A549 (cell line): ENCODE measurements around the gene CECR2. TPM values are rescaled to one million over a fixed set of nuclear protein-coding genes. Genes with fewer than 3 reads are reported as not detected.

Source experiments
- ATAC-seq, 2 experiments: fragments of 200-7000 bp in 1 of 2; fragments of >200 bp in 1 of 2; cut with Nextera tagmentation in 1 of 2; cut with Tn5 transposase in 1 of 2; 3 replicates each; pipeline versions ENCODE4 v1.8.0 to v1.9.1; 2018 to 2020; ENCODE audit warnings: mild to moderate bottlenecking in 1 of 2, moderate library complexity in 1 of 2
- CTCF ChIA-PET: fragments of 300-600 bp; sonication (Branson Sonifier 250); formaldehyde crosslinking; extraction: SDS; loops from one replicate; lab custom pipeline; 2021; ENCODE audit warnings: antibody characterized with exemption, inconsistent platforms; lab: Yijun Ruan, JAX
- POLR2A ChIA-PET: fragments of 350-600 bp; formaldehyde crosslinking; extraction: SDS; loops from one replicate; lab custom pipeline; 2021; ENCODE audit warnings: antibody characterized with exemption, inconsistent platforms; lab: Yijun Ruan, JAX
- DNase-seq, 2 experiments: peaks; one replicate each; pipeline versions ENCODE4 v3.0.0 to v3.0.0-alpha.2; 2011 to 2016; ENCODE audit warnings: low read depth in 1 of 2, low spot score in 1 of 2
- FAIRE-seq: peaks from 2 replicates; lab custom pipeline; 2011; peaks lifted over from hg19 to GRCh38; lab: Jason Lieb, UNC
- H3K27ac ChIP-seq, 2 experiments: fragments of >200 bp; sonication (Bioruptor Twin); formaldehyde crosslinking; 3 replicates each; pipeline ENCODE4 v1.5.1; 2016 to 2017
- H3K4me1 ChIP-seq: fragments of >200 bp; sonication (Bioruptor Twin); formaldehyde crosslinking; 3 replicates; pipeline ENCODE4 v1.6.1; 2016
- H3K4me2 ChIP-seq: fragments of >200 bp; sonication (Bioruptor Twin); formaldehyde crosslinking; 3 replicates; pipeline ENCODE4 v1.6.1; 2016
- H3K4me3 ChIP-seq: fragments of >200 bp; sonication (Bioruptor Twin); formaldehyde crosslinking; 3 replicates; pipeline ENCODE4 v1.5.1; 2016
- H3K9me3 ChIP-seq: fragments of >200 bp; sonication (Bioruptor Twin); formaldehyde crosslinking; 3 replicates; pipeline ENCODE4 v1.6.1; 2016
- BHLHE40 ChIP-seq: IDR thresholded peaks from 2 replicates; pipeline ENCODE4 v1.6.1; 2012; ENCODE audit warnings: low read depth, low read length, inconsistent platforms
- CBX8 ChIP-seq: fragments of 200-600 bp; sonication (generic); IDR thresholded peaks from 2 replicates; pipeline ENCODE4 v1.6.1; 2016
- CEBPB ChIP-seq, 2 experiments: fragments of >200 bp in 1 of 2; sonication (Bioruptor Twin) in 1 of 2; formaldehyde crosslinking in 1 of 2; IDR thresholded peaks; 2 replicates each; pipeline ENCODE4 v1.6.1; 2012 to 2016
- ESRRA ChIP-seq: fragments of 150-350 bp; IDR thresholded peaks from 2 replicates; pipeline ENCODE4 v1.6.1; 2014; ENCODE audit warnings: mild to moderate bottlenecking, low read length, borderline replicate concordance
- FOXS1 ChIP-seq: fragments of 250-450 bp; sonication (Bioruptor Pico); IDR thresholded peaks from 2 replicates; pipeline ENCODE4 v1.5.0; 2020; ENCODE audit warnings: mild to moderate bottlenecking, moderate library complexity
- JUN ChIP-seq, 2 experiments: fragments of >200 bp; sonication (Bioruptor Twin); formaldehyde crosslinking; IDR thresholded peaks; 2 replicates in 1 of 2; 3 replicates in 1 of 2; pipeline ENCODE4 v1.6.1; 2016 to 2017
- KDM1A ChIP-seq: fragments of 200-600 bp; sonication (generic); IDR thresholded peaks from 2 replicates; pipeline ENCODE4 v1.6.1; 2016; ENCODE audit warnings: low read depth, mild to moderate bottlenecking
- KDM5A ChIP-seq: fragments of 200-600 bp; sonication (generic); IDR thresholded peaks from 2 replicates; pipeline ENCODE4 v1.6.1; 2016; ENCODE audit warnings: antibody characterized with exemption, mild to moderate bottlenecking
- MAFK ChIP-seq: fragments of 450-650 bp; IDR thresholded peaks from 2 replicates; pipeline ENCODE4 v1.6.1; 2014; ENCODE audit not compliant: partially characterized antibody
- MYC ChIP-seq: IDR thresholded peaks from 2 replicates; pipeline ENCODE4 v1.6.1; 2012; ENCODE audit warnings: mild to moderate bottlenecking, inconsistent platforms, low read length, improper control_type of control experiment, borderline replicate concordance
- POLR2AphosphoS2 ChIP-seq: conservative IDR thresholded peaks from 2 replicates; pipeline ENCODE4 v1.6.1; 2012; ENCODE audit warnings: low read length, improper control_type of control experiment, inconsistent platforms
- RAD21 ChIP-seq, 2 experiments: fragments of >200 bp in 1 of 2; sonication (Bioruptor Twin) in 1 of 2; formaldehyde crosslinking in 1 of 2; IDR thresholded peaks in 1 of 2; conservative IDR thresholded peaks in 1 of 2; 2 replicates in 1 of 2; 3 replicates in 1 of 2; pipeline ENCODE4 v1.6.1; 2012 to 2018; ENCODE audit warnings: inconsistent platforms in 1 of 2
- RARB ChIP-seq: fragments of 250-450 bp; sonication (Bioruptor Pico); IDR thresholded peaks from 2 replicates; pipeline ENCODE4 v1.8.0; 2021; ENCODE audit warnings: mild to moderate bottlenecking, moderate library complexity
- TP53 ChIP-seq: fragments of 250-450 bp; sonication (Bioruptor Pico); IDR thresholded peaks from 2 replicates; pipeline ENCODE4 v1.5.0; 2021; ENCODE audit warnings: mild to moderate bottlenecking, moderate library complexity
- ZFP36 ChIP-seq: fragments of 450-650 bp; IDR thresholded peaks from 2 replicates; pipeline ENCODE4 v1.6.1; 2014; ENCODE audit warnings: borderline replicate concordance; ENCODE audit not compliant: partially characterized antibody
- ZNF302 ChIP-seq: fragments of 250-450 bp; sonication (Bioruptor Pico); IDR thresholded peaks from 2 replicates; pipeline ENCODE4 v1.9.0; 2021; ENCODE audit warnings: inconsistent platforms, mild to moderate bottlenecking, moderate library complexity
- WGBS: methylation state at CpG from one replicate; pipeline ENCODE4 v1.1.6; 2017; ENCODE audit errors: missing lambda C conversion rate; 5-methylcytosine and 5-hydroxymethylcytosine counted together
- polyA plus RNA-seq, 4 experiments: library from polyadenylated mRNA; depleted of rRNA in 3 of 4; stranded (reverse); fragments of >200 nt; fragmentation: RNase III in 1 of 4; extraction: RNeasy Plus Mini Kit Qiagen cat#74134 plus additional on column Dnase treatment in 1 of 4; gene quantifications; 2 replicates in 3 of 4; 3 replicates in 1 of 4; pipeline ENCODE4 v1.2.3, GENCODE V29; 2011 to 2017
- TF ChIP-seq, protein P1 (sequence below): IDR thresholded peaks from 2 replicates; pipeline ENCODE4 v1.6.1; 2012
- TF ChIP-seq, protein P2 (sequence below): IDR thresholded peaks from 2 replicates; pipeline ENCODE4 v1.6.1; 2012; ENCODE audit warnings: low read depth, borderline replicate concordance
- TF ChIP-seq, protein P3 (sequence below): fragments of 250-450 bp; sonication (Bioruptor Pico); IDR thresholded peaks from 2 replicates; pipeline ENCODE4 v1.5.0; 2020; ENCODE audit warnings: low read depth, mild to moderate bottlenecking, moderate library complexity
- TF ChIP-seq, protein P4 (sequence below): fragments of >200 bp; sonication (Bioruptor Twin); formaldehyde crosslinking; IDR thresholded peaks from 2 replicates; pipeline ENCODE4 v1.6.1; 2016

The CECR2 gene
- polyA plus RNA-seq, 2 of the 4 experiments (the other 2 are of a cell fraction): 0.01 to 0.06 TPM

DNA sequence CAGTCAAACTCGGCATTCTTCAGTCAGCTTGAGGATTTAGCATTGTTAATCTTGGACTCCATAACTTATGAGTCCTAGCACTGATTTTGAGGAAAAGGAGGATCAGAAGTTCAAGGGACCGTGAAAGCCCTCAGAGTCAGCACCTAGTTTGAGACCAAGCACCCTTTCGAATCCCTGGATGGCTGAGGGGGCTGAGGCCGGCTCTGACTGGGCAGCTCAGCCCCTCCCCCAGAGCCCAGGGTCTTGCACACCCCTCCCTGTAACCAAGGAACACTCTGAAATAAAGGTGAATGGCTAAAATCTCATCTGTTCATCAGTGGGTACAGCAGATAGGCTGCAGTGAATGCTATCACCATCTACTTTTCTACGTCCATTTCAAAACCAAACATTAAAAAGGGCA is 221.3 kb downstream of the CECR2 start:
- H3K4me2 ChIP-seq: no peak overlapping the region
- ATAC-seq (no peak), FAIRE-seq (no peak)
- no peaks in the 10 kb centered on the region for H3K9me3 ChIP-seq
- no peaks in the 10 kb centered on the region for H3K4me1 ChIP-seq
- CTCF ChIA-PET: interaction anchor here (1.2 to 3.5 kb wide), 2 partner anchors 32 to 198 kb away, joined by 3 to 14 read pairs; no protein-coding TSS in a partner anchor
- no peak overlapping the region for H3K27ac ChIP-seq
- TF ChIP-seq, protein P1, sequence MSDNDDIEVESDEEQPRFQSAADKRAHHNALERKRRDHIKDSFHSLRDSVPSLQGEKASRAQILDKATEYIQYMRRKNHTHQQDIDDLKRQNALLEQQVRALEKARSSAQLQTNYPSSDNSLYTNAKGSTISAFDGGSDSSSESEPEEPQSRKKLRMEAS: no peak
- TF ChIP-seq KDM5A: no peak
- TF ChIP-seq CBX8: no peak
- TF ChIP-seq ESRRA: no peak
- TF ChIP-seq, all 56 proteins: peak for 0
- DNase-seq: no peak
- 87% methylated on average over 5 of the region's 5 CpGs for WGBS
- no peak overlapping the region for H3K4me3 ChIP-seq
- POLR2A ChIA-PET: no interaction called here

DNA sequence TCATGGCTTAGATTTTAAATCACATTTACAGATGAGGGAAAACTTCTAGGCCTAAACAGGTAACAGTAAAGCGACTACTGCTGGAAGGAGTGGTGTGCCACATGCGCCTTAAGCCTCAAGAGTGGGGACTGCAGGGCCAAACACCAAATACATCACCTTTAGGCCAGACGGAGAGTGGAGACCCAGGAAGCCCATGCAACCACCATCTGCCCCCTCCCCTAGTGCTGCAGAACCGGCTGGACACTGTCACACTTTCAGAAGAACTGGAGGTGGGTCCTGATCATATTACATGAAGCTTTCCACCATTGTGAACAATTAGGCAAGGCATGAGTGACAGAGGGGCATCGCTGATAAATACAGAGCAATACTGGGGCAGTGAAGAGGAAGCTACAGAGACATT is 222.9 kb downstream of the CECR2 start:
- TF ChIP-seq MYC: no peak
- TF ChIP-seq, protein P2, sequence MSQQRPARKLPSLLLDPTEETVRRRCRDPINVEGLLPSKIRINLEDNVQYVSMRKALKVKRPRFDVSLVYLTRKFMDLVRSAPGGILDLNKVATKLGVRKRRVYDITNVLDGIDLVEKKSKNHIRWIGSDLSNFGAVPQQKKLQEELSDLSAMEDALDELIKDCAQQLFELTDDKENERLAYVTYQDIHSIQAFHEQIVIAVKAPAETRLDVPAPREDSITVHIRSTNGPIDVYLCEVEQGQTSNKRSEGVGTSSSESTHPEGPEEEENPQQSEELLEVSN: no peak
- TF ChIP-seq FOXS1 (CRISPR knock-in tag): no peak
- ChIA-PET POLR2A (no interaction called here), CTCF (no interaction called here)
- DNase-seq: no peak
- no peaks in the 10 kb centered on the region for H3K4me1 ChIP-seq
- no peak for ATAC-seq
- H3K9me3 ChIP-seq: no peaks in the 10 kb centered on the region
- 89% methylated on average over 5 of the region's 5 CpGs for WGBS
- no peak overlapping the region for H3K4me2 ChIP-seq
- H3K27ac ChIP-seq: no peak overlapping the region
- FAIRE-seq: no peak
- no peak overlapping the region for H3K4me3 ChIP-seq

DNA sequence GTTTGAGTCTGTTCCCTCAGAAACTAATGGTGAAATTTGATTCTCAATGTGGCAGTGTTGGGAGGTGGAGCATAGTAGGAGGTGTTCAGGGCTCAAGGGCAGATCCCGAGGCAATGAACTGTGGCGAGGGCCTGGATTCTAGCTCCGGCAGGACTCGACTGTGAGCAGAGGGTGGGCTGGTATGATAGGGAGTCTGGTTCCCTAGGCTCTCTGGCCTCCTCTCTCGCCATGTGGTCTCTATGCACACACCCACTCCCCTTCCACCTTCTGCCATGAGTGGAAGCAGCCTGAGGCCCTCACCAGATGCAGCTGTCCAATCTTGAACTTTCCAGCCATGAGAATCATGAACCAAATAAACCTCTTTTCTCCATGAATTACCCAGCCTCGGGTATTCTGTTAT is 227.0 kb downstream of the CECR2 start:
- FAIRE-seq (no peak), ATAC-seq (no peak)

DNA sequence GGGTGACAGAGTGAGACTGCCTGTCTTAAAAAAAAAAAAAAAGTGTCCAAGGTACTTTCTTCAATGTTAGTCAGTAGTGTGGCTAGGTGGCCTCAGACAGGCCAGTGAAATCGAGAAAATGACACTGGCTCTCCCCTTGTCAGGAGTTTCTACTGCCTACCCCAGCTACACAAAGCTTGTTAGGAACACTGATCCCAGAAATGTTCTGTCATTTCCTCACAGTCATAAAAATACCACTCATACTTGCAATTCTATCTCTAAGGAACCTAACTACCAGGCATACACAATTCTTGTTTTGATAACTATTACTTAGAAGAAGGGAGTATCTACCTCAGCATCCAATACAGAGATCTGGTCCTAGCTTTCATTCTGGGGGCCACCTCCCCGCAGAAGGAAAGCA is 228.0 kb downstream of the CECR2 start:
- no peaks in the 10 kb centered on the region for H3K9me3 ChIP-seq
- TF ChIP-seq ZNF302 (no peak), MYC (no peak), ESRRA (no peak), POLR2AphosphoS2 (no peak), ZFP36 (no peak), RAD21 (conservative IDR thresholded peaks at IDR 0.05 in 1 of 2, IDR thresholded peaks at IDR 0.05 in 1 of 2) (no peak), RARB (CRISPR knock-in tag) (no peak), BHLHE40 (no peak), MAFK (no peak), JUN (IDR thresholded peaks at IDR 0.05) (no peak), TP53 (no peak), KDM5A (no peak), KDM1A (no peak), CEBPB (IDR thresholded peaks at IDR 0.05) (no peak)
- TF ChIP-seq, protein P3, sequence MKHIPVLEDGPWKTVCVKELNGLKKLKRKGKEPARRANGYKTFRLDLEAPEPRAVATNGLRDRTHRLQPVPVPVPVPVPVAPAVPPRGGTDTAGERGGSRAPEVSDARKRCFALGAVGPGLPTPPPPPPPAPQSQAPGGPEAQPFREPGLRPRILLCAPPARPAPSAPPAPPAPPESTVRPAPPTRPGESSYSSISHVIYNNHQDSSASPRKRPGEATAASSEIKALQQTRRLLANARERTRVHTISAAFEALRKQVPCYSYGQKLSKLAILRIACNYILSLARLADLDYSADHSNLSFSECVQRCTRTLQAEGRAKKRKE (CRISPR knock-in tag): no peak
- TF ChIP-seq, protein P4, sequence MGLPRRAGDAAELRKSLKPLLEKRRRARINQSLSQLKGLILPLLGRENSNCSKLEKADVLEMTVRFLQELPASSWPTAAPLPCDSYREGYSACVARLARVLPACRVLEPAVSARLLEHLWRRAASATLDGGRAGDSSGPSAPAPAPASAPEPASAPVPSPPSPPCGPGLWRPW: no peak
- WGBS: 88% methylated on average over 2 of the region's 2 CpGs
- ATAC-seq (no peak), FAIRE-seq (no peak), DNase-seq (no peak)
- POLR2A ChIA-PET: no interaction called here
- H3K4me1 ChIP-seq: no peaks in the 10 kb centered on the region
- H3K27ac ChIP-seq: no peak overlapping the region
- H3K4me2 ChIP-seq: no peak overlapping the region
- no peak overlapping the region for H3K4me3 ChIP-seq
- CTCF ChIA-PET: interaction anchor here (0.7 kb wide), 1 partner anchor 485 kb away, joined by 3 read pairs; no protein-coding TSS in a partner anchor

More for the DNA sequence above, 227.0 kb downstream of the CECR2 start:
- Histone ChIP-seq H3K4me3 (no peak overlapping the region), H3K4me1 (no peaks in the 10 kb centered on the region), H3K4me2 (no peak overlapping the region), H3K9me3 (no peaks in the 10 kb centered on the region), H3K27ac (no peak overlapping the region)
- ChIA-PET CTCF (no interaction called here), POLR2A (no interaction called here)
- no peak for TF ChIP-seq RAD21 (conservative IDR thresholded peaks at IDR 0.05 in 1 of 2, IDR thresholded peaks at IDR 0.05 in 1 of 2)
- no peak for TF ChIP-seq MYC
- WGBS: 98% methylated on average over 6 of the region's 6 CpGs
- DNase-seq: no peak
